ENCODE results near the gene TMEM132D. TPM values are rescaled to one million over a fixed set of nuclear protein-coding genes. Genes with fewer than 3 reads are reported as not detected.

Gene TMEM132D
- total RNA-seq, 1 experiment from 2014 or later = not detected

DNA sequence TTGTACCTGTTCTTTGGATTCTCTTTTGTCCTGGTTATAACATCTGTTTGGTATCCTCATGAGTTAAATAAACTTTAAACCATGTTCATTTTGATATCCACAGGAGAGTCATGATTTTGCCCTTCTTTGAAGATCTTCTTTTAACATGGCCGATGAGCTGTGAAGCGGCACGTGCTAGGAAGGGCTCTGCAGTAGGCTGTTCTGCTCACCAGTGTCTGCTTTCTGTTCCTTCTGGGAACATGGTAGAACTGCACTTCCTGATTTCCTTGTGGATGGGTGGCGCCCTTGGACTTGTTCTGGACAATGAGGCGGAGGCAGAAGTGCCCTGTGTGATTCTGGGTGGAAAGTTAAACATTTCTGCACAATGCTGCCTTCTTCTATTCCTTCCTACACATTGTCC is 138.1 kb downstream of the TMEM132D start:
- no peak for DNase-seq (ENCODE audit: low spot score)
- intact Hi-C loops (cut with micrococcal nuclease; ENCODE audit: unreplicated experiment) = no loop called here
- ChIA-PET CTCF (no interaction called here), POLR2A (ENCODE audit: low non-redundant PET) (no interaction called here)
- TF ChIP-seq EZH2 (IDR thresholded peaks at IDR 0.05; ENCODE audit: borderline replicate concordance, low read depth, low read length, poor library complexity, severe bottlenecking) = no peak
- TF ChIP-seq, protein P1, sequence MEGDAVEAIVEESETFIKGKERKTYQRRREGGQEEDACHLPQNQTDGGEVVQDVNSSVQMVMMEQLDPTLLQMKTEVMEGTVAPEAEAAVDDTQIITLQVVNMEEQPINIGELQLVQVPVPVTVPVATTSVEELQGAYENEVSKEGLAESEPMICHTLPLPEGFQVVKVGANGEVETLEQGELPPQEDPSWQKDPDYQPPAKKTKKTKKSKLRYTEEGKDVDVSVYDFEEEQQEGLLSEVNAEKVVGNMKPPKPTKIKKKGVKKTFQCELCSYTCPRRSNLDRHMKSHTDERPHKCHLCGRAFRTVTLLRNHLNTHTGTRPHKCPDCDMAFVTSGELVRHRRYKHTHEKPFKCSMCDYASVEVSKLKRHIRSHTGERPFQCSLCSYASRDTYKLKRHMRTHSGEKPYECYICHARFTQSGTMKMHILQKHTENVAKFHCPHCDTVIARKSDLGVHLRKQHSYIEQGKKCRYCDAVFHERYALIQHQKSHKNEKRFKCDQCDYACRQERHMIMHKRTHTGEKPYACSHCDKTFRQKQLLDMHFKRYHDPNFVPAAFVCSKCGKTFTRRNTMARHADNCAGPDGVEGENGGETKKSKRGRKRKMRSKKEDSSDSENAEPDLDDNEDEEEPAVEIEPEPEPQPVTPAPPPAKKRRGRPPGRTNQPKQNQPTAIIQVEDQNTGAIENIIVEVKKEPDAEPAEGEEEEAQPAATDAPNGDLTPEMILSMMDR (conservative IDR thresholded peaks at IDR 0.05; ENCODE audit: low read depth, low read length) = no peak
- Histone ChIP-seq H3K27me3 (replicated peaks; ENCODE audit: insufficient read depth, low read depth, low read length, poor library complexity) (no peaks in the 10 kb centered on the region), H3K4me3 (ENCODE audit: low read depth, low read length, poor library complexity, severe bottlenecking) (no peak overlapping the region), H3K9me3 (ENCODE audit: low read depth, low read length, poor library complexity, severe bottlenecking) (peaks cover 31% of the 10 kb centered on the region), H3K36me3 (ENCODE audit: insufficient read depth, low read length, poor library complexity, severe bottlenecking) (no peaks in the 10 kb centered on the region), H3K27ac (ENCODE audit: low read depth, low read length, poor library complexity, severe bottlenecking) (no peak overlapping the region), H3K4me1 (ENCODE audit: insufficient read depth, low read length, poor library complexity, severe bottlenecking) (no peaks in the 10 kb centered on the region)
- BruUV-seq (replicated peaks) = no TSS peak

GRCh38 chr12:129762436-129762835 is 141.4 kb downstream of the TMEM132D start:
- ChIA-PET POLR2A (ENCODE audit: low non-redundant PET) (no interaction called here), CTCF (interaction anchor here (0.6 kb wide), 1 partner anchor 979 kb away, joined by 4 read pairs; no protein-coding TSS in a partner anchor)
- DNase-seq (ENCODE audit: low spot score) = no peak
- Histone ChIP-seq H3K4me3 (ENCODE audit: low read depth, low read length, poor library complexity, severe bottlenecking) (no peak overlapping the region), H3K27ac (ENCODE audit: low read depth, low read length, poor library complexity, severe bottlenecking) (no peak overlapping the region), H3K9me3 (ENCODE audit: low read depth, low read length, poor library complexity, severe bottlenecking) (peaks cover 29% of the 10 kb centered on the region), H3K27me3 (replicated peaks; ENCODE audit: insufficient read depth, low read depth, low read length, poor library complexity) (no peaks in the 10 kb centered on the region), H3K36me3 (ENCODE audit: insufficient read depth, low read length, poor library complexity, severe bottlenecking) (no peaks in the 10 kb centered on the region), H3K4me1 (ENCODE audit: insufficient read depth, low read length, poor library complexity, severe bottlenecking) (no peaks in the 10 kb centered on the region)
- intact Hi-C loops (cut with micrococcal nuclease; ENCODE audit: unreplicated experiment) = no loop called here
- no TSS peak for BruUV-seq (replicated peaks)
- no peak for TF ChIP-seq EZH2 (IDR thresholded peaks at IDR 0.05; ENCODE audit: borderline replicate concordance, low read depth, low read length, poor library complexity, severe bottlenecking)
- TF ChIP-seq, protein P1 (conservative IDR thresholded peaks at IDR 0.05; ENCODE audit: low read depth, low read length) = no peak

GRCh38 chr12:129753586-129753985 is 150.2 kb downstream of the TMEM132D start:
- DNase-seq (ENCODE audit: low spot score) = no peak
- Histone ChIP-seq H3K9me3 (ENCODE audit: low read depth, low read length, poor library complexity, severe bottlenecking) (peaks cover 34% of the 10 kb centered on the region), H3K36me3 (ENCODE audit: insufficient read depth, low read length, poor library complexity, severe bottlenecking) (no peaks in the 10 kb centered on the region), H3K27me3 (replicated peaks; ENCODE audit: insufficient read depth, low read depth, low read length, poor library complexity) (no peaks in the 10 kb centered on the region), H3K4me3 (ENCODE audit: low read depth, low read length, poor library complexity, severe bottlenecking) (no peak overlapping the region), H3K27ac (ENCODE audit: low read depth, low read length, poor library complexity, severe bottlenecking) (no peak overlapping the region), H3K4me1 (ENCODE audit: insufficient read depth, low read length, poor library complexity, severe bottlenecking) (no peaks in the 10 kb centered on the region)
- no TSS peak for BruUV-seq (replicated peaks)
- ChIA-PET CTCF (no interaction called here), POLR2A (ENCODE audit: low non-redundant PET) (no interaction called here)
- intact Hi-C loops (cut with micrococcal nuclease; ENCODE audit: unreplicated experiment) = no loop called here
- TF ChIP-seq EZH2 (IDR thresholded peaks at IDR 0.05; ENCODE audit: borderline replicate concordance, low read depth, low read length, poor library complexity, severe bottlenecking) = no peak
- TF ChIP-seq, protein P1 (conservative IDR thresholded peaks at IDR 0.05; ENCODE audit: low read depth, low read length) = no peak
